ENCODE data around the gene ZNF701. TPM values are rescaled to one million over a fixed set of nuclear protein-coding genes. Genes with fewer than 3 reads are reported as not detected.
"Not testable (repeated sequence)": the region's sequence is repeated elsewhere in the genome, so short reads cannot be mapped to it uniquely, and the experiment has no call there.

Gene ZNF701
- polyA plus RNA-seq, 1 of the 3 experiments (the other 2 are of a cell fraction) = 3.8 TPM

- Histone ChIP-seq H2AFZ (ENCODE audit: low read depth) (no peak overlapping the region), H3F3A (replicated peaks; ENCODE audit: insufficient read depth) (no peaks in the 10 kb centered on the region), H3K27ac (ENCODE audit: low read depth in 2 of 2, low read length in 1 of 2) (no peak overlapping the region), H4K20me1 (ENCODE audit: insufficient read depth) (no peaks in the 10 kb centered on the region), H3K4me2 (no peak overlapping the region), H3K36me3 (replicated peaks in 1 of 2; ENCODE audit: control insufficient read depth in 1 of 2, insufficient read depth in 2 of 2, low read length in 1 of 2) (peaks cover 27 to 75% of the 10 kb centered on the region in 2 experiments), H3K4me3 (ENCODE audit: low read depth in 2 of 2, low read length in 1 of 2) (no peak overlapping the region), H3K79me2 (ENCODE audit: insufficient read depth) (no peaks in the 10 kb centered on the region), H3K9me2 (no peaks in the 10 kb centered on the region), H3K9ac (no peak overlapping the region), H3K4me1 (ENCODE audit: control insufficient read depth in 1 of 2, insufficient read depth in 2 of 2, low read depth in 1 of 2, low read length in 1 of 2) (no peaks in the 10 kb centered on the region), H3K27me3 (ENCODE audit: insufficient read depth) (no peaks in the 10 kb centered on the region), H3K9me3 (peaks cover 15% of the 10 kb centered on the region; the same call in 1 of the 2 replicates)
- ChIA-PET POLR2A (no interaction called here), CTCF (no interaction called here)
- no peak for DNase-seq
- no peak for TF ChIP-seq RAD21 (IDR thresholded peaks at IDR 0.05; ENCODE audit: low read length)
- no peak for TF ChIP-seq FOXJ3 (CRISPR knock-in tag; IDR thresholded peaks at IDR 0.05)
- 88% methylated on average over 15 of the region's 16 CpGs for WGBS (ENCODE audit: low lambda C conversion rate)
These were observed 12.7 kb upstream of the ZNF701 start for GRCh38 chr19:52557231-52557995.

GRCh38 chr19:52558732-52559445, 11.2 kb upstream of the ZNF701 start:
- H3K9ac ChIP-seq; H2AFZ ChIP-seq (ENCODE audit: low read depth); H3F3A ChIP-seq (replicated peaks; ENCODE audit: insufficient read depth); H3K27ac ChIP-seq (ENCODE audit: low read depth in 2 of 2, low read length in 1 of 2); H3K4me2 ChIP-seq; H3K27me3 ChIP-seq (ENCODE audit: insufficient read depth); H3K4me1 ChIP-seq (ENCODE audit: control insufficient read depth in 1 of 2, insufficient read depth in 2 of 2, low read depth in 1 of 2, low read length in 1 of 2); H3K9me2 ChIP-seq; H3K4me3 ChIP-seq (ENCODE audit: low read depth in 2 of 2, low read length in 1 of 2); H4K20me1 ChIP-seq (ENCODE audit: insufficient read depth); H3K9me3 ChIP-seq; POLR2A ChIA-PET; DNase-seq; H3K79me2 ChIP-seq (ENCODE audit: insufficient read depth): not testable (repeated sequence)
- H3K36me3 ChIP-seq (replicated peaks in 1 of 2; ENCODE audit: control insufficient read depth in 1 of 2, insufficient read depth in 2 of 2, low read length in 1 of 2) = peaks cover 16 to 72% of the 10 kb centered on the region in 2 experiments
- CTCF ChIA-PET = interaction anchor here (0.6 kb wide), 1 partner anchor 45 kb away, joined by 3 read pairs; no protein-coding TSS in a partner anchor
- 85% methylated on average over 5 of the region's 5 CpGs for WGBS (ENCODE audit: low lambda C conversion rate)

GRCh38 chr19:52561611-52562010, 8.5 kb upstream of the ZNF701 start:
- H3K9me2 ChIP-seq; H3K27ac ChIP-seq (ENCODE audit: low read depth in 2 of 2, low read length in 1 of 2); H3K27me3 ChIP-seq (ENCODE audit: insufficient read depth); H3K9me3 ChIP-seq; H3F3A ChIP-seq (replicated peaks; ENCODE audit: insufficient read depth); H2AFZ ChIP-seq (ENCODE audit: low read depth); H3K4me1 ChIP-seq (ENCODE audit: control insufficient read depth in 1 of 2, insufficient read depth in 2 of 2, low read depth in 1 of 2, low read length in 1 of 2); DNase-seq; H3K9ac ChIP-seq; CTCF ChIA-PET; H3K79me2 ChIP-seq (ENCODE audit: insufficient read depth); H4K20me1 ChIP-seq (ENCODE audit: insufficient read depth); H3K4me2 ChIP-seq; POLR2A ChIA-PET; H3K4me3 ChIP-seq (ENCODE audit: low read depth in 2 of 2, low read length in 1 of 2): not testable (repeated sequence)
- 83% methylated on average over 8 of the region's 8 CpGs for WGBS (ENCODE audit: low lambda C conversion rate)
- H3K36me3 ChIP-seq (replicated peaks in 1 of 2; ENCODE audit: control insufficient read depth in 1 of 2, insufficient read depth in 2 of 2, low read length in 1 of 2) = peaks cover 0 to 54% of the 10 kb centered on the region in 2 experiments

- Histone ChIP-seq H3K27ac (ENCODE audit: low read depth in 2 of 2, low read length in 1 of 2) (no peak overlapping the region), H3K27me3 (ENCODE audit: insufficient read depth) (no peaks in the 10 kb centered on the region), H4K20me1 (ENCODE audit: insufficient read depth) (no peaks in the 10 kb centered on the region), H3K9me2 (no peaks in the 10 kb centered on the region), H3K36me3 (replicated peaks in 1 of 2; ENCODE audit: control insufficient read depth in 1 of 2, insufficient read depth in 2 of 2, low read length in 1 of 2) (peaks cover 0 to 27% of the 10 kb centered on the region in 2 experiments), H3K4me3 (ENCODE audit: low read depth in 2 of 2, low read length in 1 of 2) (no peak overlapping the region), H3K4me2 (no peak overlapping the region), H3K9me3 (no peaks in the 10 kb centered on the region), H3K9ac (no peak overlapping the region), H3K4me1 (ENCODE audit: control insufficient read depth in 1 of 2, insufficient read depth in 2 of 2, low read depth in 1 of 2, low read length in 1 of 2) (peaks cover 0 to 3% of the 10 kb centered on the region in 2 experiments; a peak in 1 of 4 replicates), H3F3A (replicated peaks; ENCODE audit: insufficient read depth) (peaks cover 10% of the 10 kb centered on the region), H3K79me2 (ENCODE audit: insufficient read depth) (peaks cover 9% of the 10 kb centered on the region), H2AFZ (ENCODE audit: low read depth) (no peak overlapping the region)
- CTCF ChIA-PET = interaction anchor here (0.6 to 1.4 kb wide), 2 partner anchors 39 to 112 kb away, joined by 3 read pairs; partner anchors contain the start of gene ZNF578
- TF ChIP-seq RXRA (IDR thresholded peaks at IDR 0.05; ENCODE audit: borderline replicate concordance, low read depth) (no peak), SIN3A (IDR thresholded peaks at IDR 0.05; ENCODE audit: borderline replicate concordance, low read depth, low read length) (no peak), CTCF (IDR thresholded peaks at IDR 0.05) (no peak), FOXM1 (IDR thresholded peaks at IDR 0.05; ENCODE audit: low read depth) (no peak), YY1 (IDR thresholded peaks at IDR 0.05; ENCODE audit: low read depth) (no peak), FOSL2 (IDR thresholded peaks at IDR 0.05; ENCODE audit: borderline replicate concordance, low read depth) (no peak), CHD2 (IDR thresholded peaks at IDR 0.05; ENCODE audit: low read length, partially characterized antibody) (no peak)
- POLR2A ChIA-PET = no interaction called here
- WGBS (ENCODE audit: low lambda C conversion rate) = 75% methylated on average over 6 of the region's 6 CpGs
- DNase-seq = no peak
These were observed 4.0 kb upstream of the ZNF701 start for GRCh38 chr19:52566121-52566520.

All from SK-N-SH (cell line).